Stimulated activated CD4-positive, alpha-beta T cell treated with anti-CD3 and anti-CD28 coated beads, Interleukin-4, amount 100 ng/mL, for 48 hours (primary cell): Measurements from ENCODE around the gene TIGD6.
"Not testable (repeated sequence)": the region's sequence is repeated elsewhere in the genome, so short reads cannot be mapped to it uniquely, and the experiment has no call there.

ENCODE experiments used
- DNase-seq, 2 donors: peaks; one replicate each; pipeline ENCODE4 v3.0.0-alpha.2; 2020; ENCODE audit warnings: low read depth in 2 of 2

The TIGD6 gene

GRCh38 chr5:150000256-150000989 lies at the start of gene TIGD6, which contains the start of gene HMGXB3:
TSS of gene TIGD6 (minus strand) at chr5:150000654. CDS start at chr5:149996348, 4,306 bp downstream.
TSS of gene HMGXB3 (plus strand) at chr5:150000739. CDS start at chr5:150004853, 4,114 bp downstream.
- DNase-seq, result peak; percentile 78 to 88

GRCh38 chr5:150046031-150046430 lies 45.6 kb upstream of the TIGD6 start:
- DNase-seq, result no peak

- DNase-seq, result no peak
Observed at GRCh38 chr5:150045549-150045948, 45.1 kb upstream of the TIGD6 start.

GRCh38 chr5:150044712-150045111 lies 44.3 kb upstream of the TIGD6 start:
- DNase-seq, result no peak

- DNase-seq, result no peak
Observed at GRCh38 chr5:150044329-150044681, 43.9 kb upstream of the TIGD6 start.

GRCh38 chr5:150043657-150044328 lies 43.3 kb upstream of the TIGD6 start:
- DNase-seq, result no peak

- DNase-seq, result no peak
Observed at GRCh38 chr5:150042459-150042858, 42.0 kb upstream of the TIGD6 start.

GRCh38 chr5:150038547-150038946 lies 38.1 kb upstream of the TIGD6 start:
- no peak for DNase-seq

- DNase-seq, result no peak
Observed at GRCh38 chr5:150036513-150036912, 36.1 kb upstream of the TIGD6 start.

GRCh38 chr5:150035139-150035895 lies 34.9 kb upstream of the TIGD6 start:
- no peak for DNase-seq

GRCh38 chr5:150034662-150035061 lies 34.2 kb upstream of the TIGD6 start:
- no peak for DNase-seq

GRCh38 chr5:150033334-150033733 lies 32.9 kb upstream of the TIGD6 start:
- DNase-seq, result no peak

GRCh38 chr5:150028047-150028446 lies 27.6 kb upstream of the TIGD6 start:
- not testable (repeated sequence) for DNase-seq

GRCh38 chr5:150026682-150027172 lies 26.3 kb upstream of the TIGD6 start:
- no peak for DNase-seq

GRCh38 chr5:150024346-150024984 lies 24.0 kb upstream of the TIGD6 start:
- no peak for DNase-seq

GRCh38 chr5:150023136-150023535 lies 22.7 kb upstream of the TIGD6 start:
- no peak for DNase-seq

- no peak for DNase-seq
Observed at GRCh38 chr5:150022681-150023080, 22.2 kb upstream of the TIGD6 start.

GRCh38 chr5:150022158-150022531 lies 21.7 kb upstream of the TIGD6 start:
- no peak for DNase-seq

GRCh38 chr5:150021491-150022157 lies 21.2 kb upstream of the TIGD6 start:
- DNase-seq, result no peak

GRCh38 chr5:150020249-150020648 lies 19.8 kb upstream of the TIGD6 start:
- DNase-seq, result no peak

- no peak for DNase-seq
Observed at GRCh38 chr5:150017226-150018005, 17.0 kb upstream of the TIGD6 start.
